GM12892 (cell line): ENCODE measurements around the gene SCUBE3.

Experiments used
- POLR2A ChIP-seq: IDR thresholded peaks from 2 replicates; pipeline ENCODE4 v1.6.1; 2011; ENCODE audit warnings: low read depth, low read length, control low read depth
- POLR2AphosphoS5 ChIP-seq: IDR thresholded peaks from 2 replicates; pipeline ENCODE4 v1.6.1; 2011; ENCODE audit warnings: low read depth, low read length, control low read depth
- TAF1 ChIP-seq: IDR thresholded peaks from 2 replicates; pipeline ENCODE4 v1.6.1; 2011; ENCODE audit warnings: low read depth, mild to moderate bottlenecking, control low read depth, low read length, borderline replicate concordance

DNA sequence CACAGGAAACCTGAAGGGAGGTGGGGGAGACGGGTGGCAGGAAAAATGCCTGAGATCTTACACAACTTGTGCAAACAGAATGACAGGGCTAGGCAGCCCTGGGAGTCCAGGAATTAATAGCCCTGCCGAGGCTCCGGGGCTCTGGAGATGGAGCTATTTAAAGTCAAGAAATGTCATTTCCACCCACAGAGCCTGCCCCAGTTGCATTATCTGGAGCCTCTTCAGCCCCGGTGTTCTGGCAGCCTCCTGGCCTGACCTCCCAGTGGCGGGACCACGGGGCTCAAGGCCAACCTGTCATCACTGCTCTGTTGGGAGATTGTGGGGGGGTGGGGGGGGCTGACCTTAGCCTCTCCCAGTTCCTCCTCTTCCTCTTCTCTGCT lies 28.5 kb upstream of the SCUBE3 start:
- TF ChIP-seq POLR2AphosphoS5 = no peak
- no peak for TF ChIP-seq POLR2A
- no peak for TF ChIP-seq TAF1
